Measurements from ENCODE around the gene LMNTD2. TPM values are rescaled to one million over a fixed set of nuclear protein-coding genes. Genes with fewer than 3 reads are reported as not detected.

The LMNTD2 gene
- total and polyA plus RNA-seq, 2 of the 13 experiments (the other 11 are each of a cell fraction or from before 2014, with no cell fraction given), result 1.1 to 3.1 TPM

- TF ChIP-seq FOXP4 (CRISPR knock-in tag; IDR thresholded peaks at IDR 0.05) (no peak), ERF (CRISPR knock-in tag; IDR thresholded peaks at IDR 0.05) (peak; percentile 75), PHB2 (IDR thresholded peaks at IDR 0.05; ENCODE audit: partially characterized antibody) (no peak), HES4 (CRISPR knock-in tag; IDR thresholded peaks at IDR 0.05; ENCODE audit: borderline replicate concordance) (peak; percentile 83; the same call in 1 of the 2 replicates), CBFB (CRISPR knock-in tag; IDR thresholded peaks at IDR 0.05) (0 out of 2 replicates have a peak, but pooled peaks have one; percentile 46), ZFX (CRISPR knock-in tag; IDR thresholded peaks at IDR 0.05; ENCODE audit: low read depth) (peak; percentile 89), PCBP1 (IDR thresholded peaks at IDR 0.05; ENCODE audit: borderline replicate concordance, low read depth, low read length) (no peak), STAG1 (CRISPR knock-in tag; IDR thresholded peaks at IDR 0.05) (no peak), MED8 (CRISPR knock-in tag; IDR thresholded peaks at IDR 0.05; ENCODE audit: insufficient replicate concordance) (no peak), ARNT2 (CRISPR knock-in tag; IDR thresholded peaks at IDR 0.05; ENCODE audit: low read depth) (peak; percentile 50; the same call in 1 of the 2 replicates), LCORL (IDR thresholded peaks at IDR 0.05) (no peak), LCORL (CRISPR knock-in tag; IDR thresholded peaks at IDR 0.05) (peak; percentile 10; the same call in 1 of the 2 replicates), FOXJ3 (CRISPR knock-in tag; IDR thresholded peaks at IDR 0.05; ENCODE audit: borderline replicate concordance) (no peak), FOXP1 (IDR thresholded peaks at IDR 0.05) (no peak), FOXP1 (CRISPR knock-in tag; IDR thresholded peaks at IDR 0.05) (no peak), ZNF160 (CRISPR knock-in tag; IDR thresholded peaks at IDR 0.05) (no peak), ZNF83 (CRISPR knock-in tag; IDR thresholded peaks at IDR 0.05; ENCODE audit: borderline replicate concordance) (peak; percentile 82; the same call in 1 of the 2 replicates), ADNP (CRISPR knock-in tag; IDR thresholded peaks at IDR 0.05) (no peak), REST (IDR thresholded peaks at IDR 0.05; ENCODE audit: borderline replicate concordance in 1 of 2, low read depth in 1 of 2, low read length in 2 of 2) (no peak), KLF6 (CRISPR knock-in tag; IDR thresholded peaks at IDR 0.05) (no peak), PRDM15 (CRISPR knock-in tag; IDR thresholded peaks at IDR 0.05) (0 out of 2 replicates have a peak, but pooled peaks have one; percentile 40)
These were observed 24.8 kb downstream of the LMNTD2 start, which contains the start of gene HRAS (continued) for GRCh38 chr11:535519-536454.

Data from HepG2 (cell line).